H1 (cell line): ENCODE measurements around the gene TSGA10IP. TPM values are rescaled to one million over a fixed set of nuclear protein-coding genes. Genes with fewer than 3 reads are reported as not detected.

ENCODE experiments used
- ATF3 ChIP-seq: IDR thresholded peaks from 2 replicates; pipeline ENCODE4 v1.6.1; 2011; ENCODE audit warnings: low read depth, mild to moderate bottlenecking, low read length; ENCODE audit not compliant: insufficient read depth
- BCL11A ChIP-seq, 2 experiments: IDR thresholded peaks; one replicate each; pipeline ENCODE4 v1.6.1; 2011; ENCODE audit warnings: low read depth in 2 of 2, low read length in 2 of 2, mild to moderate bottlenecking in 2 of 2
- CHD2 ChIP-seq: IDR thresholded peaks from 2 replicates; pipeline ENCODE4 v1.6.1; 2012; ENCODE audit warnings: low read length, improper control_type of control experiment
- EGR1 ChIP-seq: IDR thresholded peaks from 2 replicates; pipeline ENCODE4 v1.6.1; 2011; ENCODE audit warnings: low read depth, low read length, borderline replicate concordance
- GABPA ChIP-seq: IDR thresholded peaks from 2 replicates; pipeline ENCODE4 v1.6.1; 2011; ENCODE audit warnings: mild to moderate bottlenecking, low read length, moderate library complexity, borderline replicate concordance; ENCODE audit not compliant: insufficient read depth
- GTF2F1 ChIP-seq: IDR thresholded peaks from 2 replicates; pipeline ENCODE4 v1.6.1; 2012; ENCODE audit warnings: low read depth, low read length, improper control_type of control experiment, borderline replicate concordance
- JUN ChIP-seq: IDR thresholded peaks from 2 replicates; pipeline ENCODE4 v1.6.1; 2011; ENCODE audit warnings: low read depth, mild to moderate bottlenecking, improper control_type of control experiment, low read length
- JUND ChIP-seq: IDR thresholded peaks from 2 replicates; pipeline ENCODE4 v1.6.1; 2011; ENCODE audit warnings: mild to moderate bottlenecking, improper control_type of control experiment, low read length
- KDM5A ChIP-seq: fragments of 200-600 bp; IDR thresholded peaks from 2 replicates; pipeline ENCODE4 v1.7.1; 2012; ENCODE audit warnings: mild to moderate bottlenecking, low read length, inconsistent platforms, mixed read lengths
- POU5F1 ChIP-seq: IDR thresholded peaks from 2 replicates; pipeline ENCODE4 v1.6.1; 2011; ENCODE audit warnings: low read depth, mild to moderate bottlenecking, low read length, moderate library complexity
- RAD21 ChIP-seq, 2 experiments: IDR thresholded peaks in 1 of 2; conservative IDR thresholded peaks in 1 of 2; 2 replicates each; pipeline ENCODE4 v1.6.1; 2011; ENCODE audit warnings: low read depth in 2 of 2, low read length in 2 of 2, improper control_type of control experiment in 1 of 2, inconsistent platforms in 1 of 2, mild to moderate bottlenecking in 1 of 2, moderate library complexity in 1 of 2
- RBBP5 ChIP-seq: IDR thresholded peaks from 2 replicates; pipeline ENCODE4 v1.7.1; 2012; ENCODE audit warnings: low read depth, mild to moderate bottlenecking, inconsistent platforms, low read length, moderate library complexity, borderline replicate concordance
- RXRA ChIP-seq: IDR thresholded peaks from 2 replicates; pipeline ENCODE4 v1.6.1; 2011; ENCODE audit warnings: low read depth, mild to moderate bottlenecking, low read length, moderate library complexity; ENCODE audit not compliant: insufficient read depth
- SIN3A ChIP-seq, 2 experiments: IDR thresholded peaks in 1 of 2; conservative IDR thresholded peaks in 1 of 2; 2 replicates each; pipeline ENCODE4 v1.6.1; 2011 to 2012; ENCODE audit warnings: low read length in 2 of 2, improper control_type of control experiment in 1 of 2, low read depth in 1 of 2, mild to moderate bottlenecking in 1 of 2
- SIRT6 ChIP-seq: IDR thresholded peaks from one replicate; pipeline ENCODE4 v1.7.1; 2012; ENCODE audit warnings: low read length, inconsistent platforms
- SP2 ChIP-seq: IDR thresholded peaks from 2 replicates; pipeline ENCODE4 v1.6.1; 2012; ENCODE audit warnings: mild to moderate bottlenecking, low read length, inconsistent platforms
- SP4 ChIP-seq: IDR thresholded peaks from 2 replicates; pipeline ENCODE4 v1.6.1; 2012; ENCODE audit warnings: low read length, inconsistent platforms
- TBP ChIP-seq: IDR thresholded peaks from 2 replicates; pipeline ENCODE4 v1.6.1; 2011; ENCODE audit warnings: low read depth, low read length, improper control_type of control experiment
- TEAD4 ChIP-seq: IDR thresholded peaks from 2 replicates; pipeline ENCODE4 v1.6.1; 2012; ENCODE audit warnings: low read depth, low read length, inconsistent platforms, mixed read lengths
- ZNF274 ChIP-seq: IDR thresholded peaks from 2 replicates; pipeline ENCODE4 v1.7.0; 2012; ENCODE audit warnings: low read length, borderline replicate concordance; ENCODE audit errors: extremely low read depth
- polyA plus RNA-seq, 7 experiments: library from polyadenylated mRNA; depleted of rRNA in 3 of 7; stranded (reverse) in 5 of 7; unstranded in 2 of 7; fragments of >200 nt in 5 of 7; fragments of 200-250 nt in 2 of 7; gene quantifications; 1 replicate in 5 of 7; 2 replicates in 1 of 7; 4 replicates in 1 of 7; pipeline versions ENCODE4 v1.2.1 to v1.2.3, GENCODE V29; 2011 to 2013; ENCODE audit warnings: missing spikeins in 2 of 7, mixed read lengths in 2 of 7
- total RNA-seq: library from RNA; stranded (reverse); fragmentation: NEBNext Ultra II Directional; extraction: Animal tissue kit (Norgen Biotek cat#: 25700); gene quantifications from 2 replicates; pipeline ENCODE4 v1.2.1, GENCODE V29; 2021
- TF ChIP-seq, protein P1 (sequence below), 3 experiments: IDR thresholded peaks; 1 replicate in 2 of 3; 2 replicates in 1 of 3; pipeline versions ENCODE4 v1.5.1 to v1.6.1; 2011; ENCODE audit warnings: low read length in 3 of 3, mild to moderate bottlenecking in 3 of 3, inconsistent platforms in 2 of 3, low read depth in 1 of 3, moderate library complexity in 1 of 3; ENCODE audit not compliant: insufficient read depth in 1 of 3; ENCODE audit errors: control extremely low read depth in 1 of 3

The TSGA10IP gene
- total and polyA plus RNA-seq, 2 of the 8 experiments (the other 6 are each of a cell fraction or from before 2014, with no cell fraction given) = 1.9 to 6.0 TPM

DNA sequence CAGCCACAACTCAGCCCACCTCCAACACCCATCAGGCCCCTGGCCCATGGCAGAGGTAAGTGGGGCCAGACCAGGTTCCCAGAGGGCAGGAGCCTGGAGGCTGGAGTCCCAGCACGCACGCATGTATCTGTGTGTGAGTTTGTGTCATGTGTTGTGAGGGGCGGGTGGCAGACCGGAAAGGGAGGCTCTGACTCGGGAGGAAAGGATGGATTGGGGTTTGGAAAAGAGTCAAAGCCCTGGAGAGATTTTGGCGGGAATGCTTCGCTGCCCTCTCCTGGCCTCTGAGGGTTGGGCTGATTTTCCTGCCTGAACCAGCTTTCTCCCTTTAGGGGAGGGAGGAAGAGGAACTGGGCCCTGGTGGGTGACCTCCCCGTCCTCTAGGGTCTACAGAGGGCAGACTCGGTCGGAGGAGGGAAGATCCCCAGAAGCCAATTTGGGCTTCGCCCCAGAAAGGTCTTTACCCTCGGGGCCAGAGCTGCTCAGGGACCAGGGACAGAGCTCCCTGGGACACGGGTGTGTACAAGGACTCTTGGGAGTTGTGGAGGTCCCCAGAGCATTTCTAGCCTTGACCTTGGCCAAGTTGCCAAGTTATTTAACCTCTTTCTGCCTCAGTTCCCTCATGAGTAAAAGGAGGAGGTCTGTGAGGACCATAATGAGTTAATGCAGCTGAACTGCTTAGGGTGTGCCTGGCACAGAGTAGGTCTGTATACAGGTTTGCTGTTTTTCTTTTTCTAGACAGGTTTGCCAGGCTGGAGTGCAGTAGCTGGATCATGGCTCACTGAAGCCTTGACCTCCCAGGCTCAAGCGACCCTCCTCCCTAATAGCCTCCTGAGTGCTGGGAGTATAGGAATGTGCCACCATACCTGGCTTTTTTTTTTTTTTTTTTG lies 33.4 kb upstream of the TSGA10IP start (continued):
- TF ChIP-seq TBP (no peak), SP4 (no peak), GTF2F1 (no peak), TEAD4 (no peak), BCL11A (IDR thresholded peaks at IDR 0.05; ENCODE audit: low read depth in 2 of 2, low read length in 2 of 2) (no peak), KDM5A (no peak), SIN3A (conservative IDR thresholded peaks at IDR 0.05 in 1 of 2, IDR thresholded peaks at IDR 0.05 in 1 of 2; ENCODE audit: low read depth in 1 of 2, low read length in 2 of 2) (0 out of 4 replicates have a peak, but pooled peaks of 1 of the 2 experiments have one; percentile 35), ZNF274 (no peak), SIRT6 (no peak), RBBP5 (no peak), GABPA (no peak), JUND (no peak), CHD2 (no peak), RAD21 (IDR thresholded peaks at IDR 0.05 in 1 of 2, conservative IDR thresholded peaks at IDR 0.05 in 1 of 2; ENCODE audit: low read depth in 2 of 2, low read length in 2 of 2) (peak; percentile 42 to 64), RXRA (no peak), ATF3 (no peak), JUN (no peak), POU5F1 (no peak), SP2 (no peak), EGR1 (no peak)
- TF ChIP-seq, protein P1, sequence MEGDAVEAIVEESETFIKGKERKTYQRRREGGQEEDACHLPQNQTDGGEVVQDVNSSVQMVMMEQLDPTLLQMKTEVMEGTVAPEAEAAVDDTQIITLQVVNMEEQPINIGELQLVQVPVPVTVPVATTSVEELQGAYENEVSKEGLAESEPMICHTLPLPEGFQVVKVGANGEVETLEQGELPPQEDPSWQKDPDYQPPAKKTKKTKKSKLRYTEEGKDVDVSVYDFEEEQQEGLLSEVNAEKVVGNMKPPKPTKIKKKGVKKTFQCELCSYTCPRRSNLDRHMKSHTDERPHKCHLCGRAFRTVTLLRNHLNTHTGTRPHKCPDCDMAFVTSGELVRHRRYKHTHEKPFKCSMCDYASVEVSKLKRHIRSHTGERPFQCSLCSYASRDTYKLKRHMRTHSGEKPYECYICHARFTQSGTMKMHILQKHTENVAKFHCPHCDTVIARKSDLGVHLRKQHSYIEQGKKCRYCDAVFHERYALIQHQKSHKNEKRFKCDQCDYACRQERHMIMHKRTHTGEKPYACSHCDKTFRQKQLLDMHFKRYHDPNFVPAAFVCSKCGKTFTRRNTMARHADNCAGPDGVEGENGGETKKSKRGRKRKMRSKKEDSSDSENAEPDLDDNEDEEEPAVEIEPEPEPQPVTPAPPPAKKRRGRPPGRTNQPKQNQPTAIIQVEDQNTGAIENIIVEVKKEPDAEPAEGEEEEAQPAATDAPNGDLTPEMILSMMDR (IDR thresholded peaks at IDR 0.05; ENCODE audit: control extremely low read depth in 1 of 3, insufficient read depth in 1 of 3, low read depth in 1 of 3, low read length in 3 of 3) = peak; percentile 31 to 61 (median 60)
